GM21717 (cell line): ENCODE measurements around the gene LRIT2.

ENCODE experiments used
- ATAC-seq: cut with Tn5 transposase; IDR thresholded peaks from one replicate; pipeline ENCODE4 v1.9.1; 2021; ENCODE audit warnings: mild to moderate bottlenecking, moderate library complexity; ENCODE audit not compliant: unreplicated experiment

Gene LRIT2

DNA sequence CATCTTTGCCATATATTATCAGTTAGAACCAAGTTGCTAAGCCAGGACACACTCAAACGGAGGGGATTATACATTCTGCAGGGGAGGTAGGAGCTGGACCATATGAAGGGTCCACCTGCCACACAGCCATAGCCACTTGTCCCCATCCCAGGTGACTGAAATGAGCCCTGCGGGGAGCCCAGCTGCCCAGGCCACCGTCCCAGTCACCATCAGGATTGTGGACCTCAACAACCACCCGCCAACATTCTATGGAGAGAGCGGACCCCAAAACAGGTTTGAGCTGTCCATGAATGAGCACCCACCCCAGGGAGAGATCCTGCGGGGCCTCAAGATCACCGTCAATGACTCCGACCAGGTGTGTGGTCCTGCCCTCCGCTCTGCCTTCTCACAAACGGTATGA, 17.3 kb downstream of the LRIT2 start:
- no peak for ATAC-seq

DNA sequence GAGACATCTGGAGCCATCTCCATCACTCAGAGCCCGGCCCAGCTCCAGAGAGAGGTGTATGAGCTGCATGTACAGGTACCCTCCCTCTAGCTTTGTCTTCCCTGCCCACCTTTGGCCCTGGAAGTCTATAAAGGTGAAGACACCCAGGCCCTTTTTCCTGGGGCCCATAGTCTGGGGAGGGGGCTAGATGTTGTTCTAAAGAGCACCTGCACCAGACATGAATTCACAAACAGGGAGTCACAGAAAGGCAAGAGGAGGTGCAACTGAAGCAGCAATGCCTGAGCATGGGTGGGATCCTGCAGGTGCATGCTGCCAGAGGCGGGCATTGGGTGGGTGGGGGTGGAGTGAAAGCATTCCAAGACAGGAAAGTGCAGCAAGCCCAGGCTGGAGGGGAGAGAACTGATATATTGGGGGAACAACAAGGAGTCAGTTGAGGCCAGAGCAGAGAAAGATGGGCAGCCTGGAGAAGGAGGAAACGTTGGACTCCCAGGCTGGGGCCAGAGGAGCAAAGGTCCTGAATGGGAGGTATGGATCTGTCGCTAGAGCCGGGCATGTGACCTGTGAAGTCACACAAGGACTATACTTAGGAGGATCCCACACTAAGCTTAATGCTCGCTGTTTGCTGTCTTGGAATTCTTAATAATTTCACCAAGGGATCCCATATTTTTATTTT, 19.4 kb downstream of the LRIT2 start:
- ATAC-seq: no peak

DNA sequence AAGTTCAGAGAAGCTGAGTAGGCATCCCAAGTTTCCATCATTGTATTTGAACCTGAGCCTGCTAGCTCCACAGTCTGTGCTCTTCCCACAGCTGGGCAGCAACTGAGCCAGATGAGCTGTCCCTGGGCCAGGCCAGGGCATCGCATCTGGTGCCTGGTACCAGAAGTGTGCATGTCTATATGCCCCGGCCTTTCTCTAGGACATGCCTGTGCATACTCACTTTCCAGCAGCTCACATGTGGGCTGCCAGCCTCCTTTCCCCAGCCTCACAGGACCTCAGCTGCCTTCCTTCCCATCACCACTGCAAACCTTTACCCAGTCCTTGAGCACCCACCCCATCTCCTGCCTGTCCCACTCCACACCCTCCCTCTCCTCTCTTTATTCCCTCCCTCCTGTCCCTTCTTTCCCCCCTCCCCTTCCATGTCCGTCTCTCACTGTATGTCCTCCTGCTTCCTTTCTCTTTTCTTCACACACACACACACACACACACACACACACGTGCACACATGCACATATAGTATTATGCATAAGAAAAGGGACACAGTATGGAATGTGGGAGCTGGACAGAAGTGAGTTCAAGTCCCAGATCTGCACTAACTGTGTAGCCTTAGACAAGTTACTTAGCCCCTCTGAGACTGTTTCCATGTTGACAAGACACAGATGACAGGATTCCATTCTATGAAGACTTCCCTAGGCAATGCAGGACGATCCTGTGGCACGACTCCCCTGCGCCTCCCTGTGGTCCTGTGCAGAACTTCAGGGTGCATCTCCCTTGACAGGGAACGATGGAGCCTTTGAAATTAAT, 20.1 kb downstream of the LRIT2 start:
- ATAC-seq: peak; percentile 87

GRCh38 chr10:84204610-84205009, 20.7 kb downstream of the LRIT2 start:
- no peak for ATAC-seq

- no peak for ATAC-seq
Measured at GRCh38 chr10:84204122-84204521, 21.2 kb downstream of the LRIT2 start.

GRCh38 chr10:84202349-84202748, 23.0 kb downstream of the LRIT2 start:
- ATAC-seq: no peak

GRCh38 chr10:84201682-84202081, 23.7 kb downstream of the LRIT2 start:
- no peak for ATAC-seq

GRCh38 chr10:84201244-84201606, 24.1 kb downstream of the LRIT2 start:
- ATAC-seq: no peak

GRCh38 chr10:84200537-84201243, 24.7 kb downstream of the LRIT2 start:
- no peak for ATAC-seq

- no peak for ATAC-seq
Measured at GRCh38 chr10:84198206-84198915, 27.0 kb downstream of the LRIT2 start.

- ATAC-seq: no peak
Measured at GRCh38 chr10:84197643-84198042, 27.7 kb downstream of the LRIT2 start.

DNA sequence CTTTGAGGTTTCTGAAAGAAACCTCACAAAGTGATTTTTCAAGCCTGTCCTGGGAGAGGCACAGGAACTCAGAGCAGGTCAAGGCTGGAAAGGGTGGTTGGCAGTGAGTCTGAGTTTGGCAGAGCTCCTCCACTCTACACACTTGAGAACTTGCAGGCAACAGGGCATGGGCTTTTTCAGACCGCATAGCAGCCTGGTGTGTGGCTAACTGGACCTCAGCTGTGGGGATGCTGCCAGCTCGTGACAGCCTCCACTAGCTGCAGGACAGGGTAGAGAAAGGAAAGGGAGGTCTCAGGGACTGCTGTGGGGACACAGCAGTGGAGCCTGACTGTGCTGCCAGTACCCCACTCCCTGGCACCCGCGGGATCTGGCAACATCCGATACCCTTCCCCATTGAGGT, 28.4 kb downstream of the LRIT2 start:
- no peak for ATAC-seq

GRCh38 chr10:84196083-84196482, 29.3 kb downstream of the LRIT2 start:
- ATAC-seq: no peak

- no peak for ATAC-seq
Measured at GRCh38 chr10:84195044-84195830, 30.1 kb downstream of the LRIT2 start.

- peak; percentile 75 for ATAC-seq
Measured at GRCh38 chr10:84194424-84195043, 30.8 kb downstream of the LRIT2 start, which contains the start of gene CDHR1. TSS of gene CDHR1 (plus strand) at chr10:84194537. CDS start at chr10:84194761, 224 bp downstream.

GRCh38 chr10:84193846-84194423, 31.4 kb downstream of the LRIT2 start:
- ATAC-seq: peak; percentile 13

DNA sequence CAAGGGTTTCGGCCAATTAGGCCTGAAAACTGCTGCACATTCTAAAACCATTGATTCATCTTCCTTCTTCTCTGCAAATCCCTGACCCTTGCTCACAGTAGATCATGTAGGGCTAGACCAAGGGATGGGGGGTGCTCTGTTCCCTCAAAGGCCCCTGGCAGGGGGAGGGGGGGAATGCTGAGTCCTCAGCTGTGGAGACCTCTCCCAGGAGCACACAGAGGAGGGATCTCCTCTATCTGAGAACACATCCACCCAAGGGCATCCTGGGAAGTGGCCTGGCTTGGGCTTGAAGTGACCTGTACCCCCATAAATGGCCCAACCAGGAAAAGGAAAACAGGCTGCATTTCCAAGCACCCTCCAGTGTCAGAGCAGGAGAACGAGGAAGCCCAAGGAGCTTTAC, 32.0 kb downstream of the LRIT2 start:
- ATAC-seq: no peak

- no peak for ATAC-seq
Measured at GRCh38 chr10:84191106-84191505, 34.2 kb downstream of the LRIT2 start.

- no peak for ATAC-seq
Measured at GRCh38 chr10:84190621-84191020, 34.7 kb downstream of the LRIT2 start.

GRCh38 chr10:84188815-84189214, 36.5 kb downstream of the LRIT2 start:
- ATAC-seq: no peak
